GM20000 (cell line): ENCODE results near the gene KIAA1328.

Experiments used
- DNase-seq: peaks from one replicate; pipeline ENCODE4 v3.0.0; 2012; ENCODE audit warnings: low spot score
- TF ChIP-seq, protein P1 (sequence below): IDR thresholded peaks from 2 replicates; pipeline ENCODE4 v1.5.1; 2012; ENCODE audit warnings: mild to moderate bottlenecking, control low read depth; ENCODE audit errors: extremely low read depth, missing control alignments

KIAA1328 gene

GRCh38 chr18:37231251-37231650 lies 402.3 kb downstream of the KIAA1328 start:
- no peak for DNase-seq
- TF ChIP-seq, protein P1, sequence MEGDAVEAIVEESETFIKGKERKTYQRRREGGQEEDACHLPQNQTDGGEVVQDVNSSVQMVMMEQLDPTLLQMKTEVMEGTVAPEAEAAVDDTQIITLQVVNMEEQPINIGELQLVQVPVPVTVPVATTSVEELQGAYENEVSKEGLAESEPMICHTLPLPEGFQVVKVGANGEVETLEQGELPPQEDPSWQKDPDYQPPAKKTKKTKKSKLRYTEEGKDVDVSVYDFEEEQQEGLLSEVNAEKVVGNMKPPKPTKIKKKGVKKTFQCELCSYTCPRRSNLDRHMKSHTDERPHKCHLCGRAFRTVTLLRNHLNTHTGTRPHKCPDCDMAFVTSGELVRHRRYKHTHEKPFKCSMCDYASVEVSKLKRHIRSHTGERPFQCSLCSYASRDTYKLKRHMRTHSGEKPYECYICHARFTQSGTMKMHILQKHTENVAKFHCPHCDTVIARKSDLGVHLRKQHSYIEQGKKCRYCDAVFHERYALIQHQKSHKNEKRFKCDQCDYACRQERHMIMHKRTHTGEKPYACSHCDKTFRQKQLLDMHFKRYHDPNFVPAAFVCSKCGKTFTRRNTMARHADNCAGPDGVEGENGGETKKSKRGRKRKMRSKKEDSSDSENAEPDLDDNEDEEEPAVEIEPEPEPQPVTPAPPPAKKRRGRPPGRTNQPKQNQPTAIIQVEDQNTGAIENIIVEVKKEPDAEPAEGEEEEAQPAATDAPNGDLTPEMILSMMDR: no peak

DNA sequence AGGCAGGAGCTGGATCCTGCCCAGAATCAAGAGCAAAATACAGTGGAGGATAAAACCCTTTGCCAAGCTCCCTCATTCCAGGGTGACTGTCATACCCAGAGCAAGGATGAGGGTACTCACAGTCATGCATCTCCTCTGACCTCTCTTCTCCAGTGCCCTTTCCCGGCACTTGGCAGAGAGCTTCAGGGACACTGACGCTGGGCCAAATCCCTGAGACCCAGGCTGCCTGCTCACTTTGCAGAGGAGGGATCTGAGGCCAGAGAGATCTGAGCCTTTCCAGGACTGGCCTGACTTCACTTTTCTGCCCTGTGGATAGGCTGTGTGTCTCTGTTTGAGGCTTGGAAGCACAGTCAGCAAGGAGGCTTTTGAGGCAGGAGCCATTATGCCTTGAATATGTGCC lies 406.7 kb downstream of the KIAA1328 start:
- TF ChIP-seq, protein P1: no peak
- no peak for DNase-seq

DNA sequence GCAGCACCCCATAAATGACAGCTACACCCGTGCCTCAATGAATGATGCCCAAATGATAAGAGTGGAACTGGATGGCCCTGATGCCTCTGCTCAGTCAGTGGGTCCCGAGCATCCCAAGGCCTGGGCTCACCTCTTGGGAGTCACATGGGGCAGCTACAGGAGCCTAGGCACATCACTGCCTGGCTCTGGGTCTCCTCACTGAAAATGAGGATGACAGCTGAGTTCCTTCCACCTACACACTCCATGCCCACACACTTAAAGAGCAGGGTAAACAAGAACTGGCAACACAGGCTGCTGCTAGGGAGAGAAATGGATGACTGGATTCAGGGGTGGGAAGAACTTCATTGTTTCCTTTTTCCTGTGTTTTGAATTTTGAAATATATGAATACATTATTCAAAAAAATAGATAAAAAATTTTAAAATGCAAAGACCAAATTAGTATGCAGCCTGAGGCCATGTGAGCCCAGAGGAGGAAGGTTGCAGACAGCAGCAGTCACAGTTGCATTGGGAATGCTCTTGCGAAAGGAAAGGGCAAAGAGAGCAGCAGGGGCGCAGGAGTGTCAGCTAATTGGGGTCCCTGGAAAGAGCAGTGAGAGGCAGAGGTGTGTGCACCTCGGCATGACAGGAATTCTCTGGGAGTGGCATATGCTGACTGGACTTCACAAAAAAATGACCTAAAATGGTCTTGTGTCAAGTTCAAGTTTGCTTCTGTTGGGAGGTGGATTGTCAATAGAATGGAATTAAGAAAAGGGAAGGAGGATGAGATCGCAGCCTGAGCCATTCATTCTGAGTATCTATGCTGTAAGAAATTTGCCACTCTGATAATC lies 409.6 kb downstream of the KIAA1328 start:
- no peak for DNase-seq

GRCh38 chr18:37242091-37242490 lies 413.2 kb downstream of the KIAA1328 start:
- DNase-seq: no peak
- TF ChIP-seq, protein P1: no peak

More for the DNA sequence above, 409.6 kb downstream of the KIAA1328 start:
- TF ChIP-seq, protein P1: no peak

DNA sequence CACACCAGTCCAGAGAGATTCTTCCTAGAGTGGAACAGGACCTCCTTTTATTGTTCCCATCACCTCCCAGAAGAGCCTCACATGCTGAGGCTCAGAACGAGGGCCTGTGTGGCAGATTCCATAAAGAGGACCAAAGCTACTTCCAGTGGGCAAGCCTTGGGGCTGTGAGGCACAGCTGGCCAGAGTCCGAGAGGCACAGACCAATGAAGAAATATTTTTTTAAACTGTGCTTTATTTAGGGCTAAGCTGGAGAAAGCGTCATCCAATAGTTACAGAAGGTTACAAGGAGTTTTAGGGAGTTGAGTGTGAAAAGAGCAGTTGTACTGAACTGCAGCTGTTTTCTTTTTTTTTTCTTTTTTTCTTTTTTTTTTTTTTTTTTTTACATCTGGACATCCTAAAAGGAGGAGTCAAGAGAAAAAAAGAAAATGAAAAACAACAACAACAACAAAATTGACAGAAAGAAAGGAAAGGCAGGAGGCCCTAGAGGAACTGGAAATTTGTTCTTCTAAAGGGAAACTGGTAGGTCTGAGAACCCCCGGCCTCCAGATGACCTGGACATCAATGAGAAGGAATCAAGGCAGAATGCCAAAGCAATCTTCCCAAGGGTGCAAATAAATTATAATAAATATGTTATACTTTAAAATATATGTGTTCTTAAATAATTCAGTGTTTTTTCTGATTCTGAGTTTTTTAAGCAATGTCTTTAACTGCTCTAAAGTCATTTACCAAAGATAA lies 414.1 kb downstream of the KIAA1328 start:
- DNase-seq: no peak
- TF ChIP-seq, protein P1: no peak

GRCh38 chr18:37243741-37244140 lies 414.8 kb downstream of the KIAA1328 start:
- no peak for DNase-seq
- TF ChIP-seq, protein P1: no peak

DNA sequence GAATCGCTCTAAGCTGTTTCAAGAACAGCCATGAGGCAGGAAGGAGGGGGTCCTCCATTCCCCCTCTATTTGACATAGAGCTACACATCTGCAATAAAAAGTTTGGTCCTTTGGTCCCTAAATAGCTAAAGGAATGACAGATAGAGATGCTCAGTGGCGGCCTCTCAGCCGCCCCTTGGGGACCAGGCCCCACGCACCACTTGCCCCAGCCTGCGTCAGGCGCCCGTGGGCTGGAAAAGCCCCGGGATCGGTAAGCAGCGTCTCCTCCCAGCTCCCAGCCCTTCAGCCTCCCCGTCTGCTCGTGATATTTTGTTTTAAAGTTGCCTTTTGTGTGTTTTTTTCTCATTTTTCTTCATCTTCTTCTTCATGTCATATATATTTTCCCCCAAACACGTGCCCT lies 415.7 kb downstream of the KIAA1328 start:
- no peak for DNase-seq
- TF ChIP-seq, protein P1: no peak
